ENCODE data around the gene TSPAN3.

- TF ChIP-seq POLR2A (IDR thresholded peaks at IDR 0.05): no peak
- no peak for TF ChIP-seq CTCF (IDR thresholded peaks at IDR 0.05)
- no peak for TF ChIP-seq POLR2AphosphoS5 (IDR thresholded peaks at IDR 0.05; ENCODE audit: insufficient read depth in 1 of 2, low read depth in 1 of 2)
These were observed 31.1 kb downstream of the TSPAN3 start for GRCh38 chr15:77039848-77040247.

All from vagina (tissue), 2 donors.